ENCODE measurements around the gene CCDC192. TPM values are rescaled to one million over a fixed set of nuclear protein-coding genes. Genes with fewer than 3 reads are reported as not detected.

Gene CCDC192
- total and polyA plus RNA-seq, 2 of the 4 experiments (the other 2 are of a cell fraction) = not detected

GRCh38 chr5:127700237-127700766, 2.9 kb upstream of the CCDC192 start:
- Histone ChIP-seq H3K36me3 (ENCODE audit: control insufficient read depth, insufficient read depth, low read length) (no peaks in the 10 kb centered on the region), H3K9ac (ENCODE audit: low read depth, low read length) (no peak overlapping the region), H3K4me3 (ENCODE audit: insufficient read depth, low read depth, low read length) (no peak overlapping the region), H3K18ac (ENCODE audit: low read depth, low read length) (no peak overlapping the region), H2BK20ac (ENCODE audit: low read depth, low read length) (no peak overlapping the region), H3K9me1 (ENCODE audit: insufficient read depth, low read length) (no peaks in the 10 kb centered on the region), H3K23ac (ENCODE audit: low read depth, low read length) (no peak overlapping the region), H4K5ac (ENCODE audit: low read depth, low read length) (no peak overlapping the region), H3K9me3 (ENCODE audit: control insufficient read depth, insufficient read depth, low read length) (no peaks in the 10 kb centered on the region), H2BK5ac (ENCODE audit: low read depth, low read length, poor library complexity, severe bottlenecking) (no peak overlapping the region), H3K79me1 (ENCODE audit: low read depth in 1 of 2, low read length in 2 of 2) (no peaks in the 10 kb centered on the region), H2BK15ac (ENCODE audit: low read depth, low read length) (no peak overlapping the region), H2BK120ac (ENCODE audit: low read depth, low read length) (no peak overlapping the region), H2AK5ac (ENCODE audit: low read depth, low read length) (no peak overlapping the region), H3K27me3 (ENCODE audit: control insufficient read depth, insufficient read depth, low read length) (no peaks in the 10 kb centered on the region), H4K8ac (ENCODE audit: low read depth in 2 of 2, low read length in 2 of 2) (no peak overlapping the region), H4K20me1 (ENCODE audit: insufficient read depth, low read length) (no peaks in the 10 kb centered on the region), H3K27ac (ENCODE audit: insufficient read depth, low read length) (no peak overlapping the region), H3K56ac (ENCODE audit: extremely low read depth, insufficient read depth, low read length) (no peak overlapping the region), H3K4me2 (ENCODE audit: low read depth, low read length) (no peak overlapping the region), H4K91ac (ENCODE audit: insufficient read depth, low read depth, low read length) (no peak overlapping the region), H3K4me1 (ENCODE audit: control insufficient read depth, insufficient read depth, low read length) (peaks cover 6% of the 10 kb centered on the region; the same call in 1 of the 2 replicates), H3K14ac (replicated peaks; ENCODE audit: low read depth, low read length) (no peak overlapping the region), H2AK9ac (replicated peaks; ENCODE audit: low read depth, low read length, poor library complexity) (no peak overlapping the region), H3K4ac (ENCODE audit: low read depth, low read length) (no peak overlapping the region), H2AFZ (replicated peaks; ENCODE audit: low read length, poor library complexity) (no peak overlapping the region)
- POLR2A ChIA-PET (ENCODE audit: unreplicated experiment) = no interaction called here
- intact Hi-C loops (cut with micrococcal nuclease) (no loop called here), dilution Hi-C loops (cut with HindIII; ENCODE audit: low sequenced_read_pairs, unreplicated experiment) (no loop called here), in situ Hi-C loops (cut with MboI; ENCODE audit: low sequenced_read_pairs) (no loop called here)
- ATAC-seq (ENCODE audit: low read depth) (no peak), DNase-seq (no peak)
- WGBS, 2 experiments (ENCODE audit: extremely low coverage in 2 of 2, insufficient read length in 1 of 2) = no CpG with 5 or more reads among the region's 6 CpGs
- no peak for TF ChIP-seq MAZ (IDR thresholded peaks at IDR 0.05; ENCODE audit: borderline replicate concordance, low read depth, low read length)
- TF ChIP-seq FOS (IDR thresholded peaks at IDR 0.05; ENCODE audit: low read depth, low read length) = no peak
- TF ChIP-seq, protein P1, sequence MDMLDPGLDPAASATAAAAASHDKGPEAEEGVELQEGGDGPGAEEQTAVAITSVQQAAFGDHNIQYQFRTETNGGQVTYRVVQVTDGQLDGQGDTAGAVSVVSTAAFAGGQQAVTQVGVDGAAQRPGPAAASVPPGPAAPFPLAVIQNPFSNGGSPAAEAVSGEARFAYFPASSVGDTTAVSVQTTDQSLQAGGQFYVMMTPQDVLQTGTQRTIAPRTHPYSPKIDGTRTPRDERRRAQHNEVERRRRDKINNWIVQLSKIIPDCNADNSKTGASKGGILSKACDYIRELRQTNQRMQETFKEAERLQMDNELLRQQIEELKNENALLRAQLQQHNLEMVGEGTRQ (IDR thresholded peaks at IDR 0.05; ENCODE audit: low read depth, low read length) = no peak
- BruUV-seq (replicated peaks) = no TSS peak
- CTCF ChIA-PET = no interaction called here

Measured in IMR-90 (cell line).